CD4-positive, CD25-positive, alpha-beta regulatory T cell (primary cell): ENCODE results near the gene ASTN2. TPM values are rescaled to one million over a fixed set of nuclear protein-coding genes. Genes with fewer than 3 reads are reported as not detected.

Experiments
- ATAC-seq, 2 donors: fragments of 150-1000 bp; cut with Tn5 transposase; one replicate each; pipeline ENCODE4 v1.10.0; 2021; ENCODE audit warnings: low read depth in 2 of 2, moderate number of reproducible peaks in 2 of 2, moderate library complexity in 1 of 2
- DNase-seq, 3 donors: peaks; one replicate each; pipeline versions ENCODE4 v3.0.0 to v3.0.0-alpha.2; 2012 to 2022; ENCODE audit warnings: mixed read lengths in 1 of 3
- H3K27ac ChIP-seq: one replicate; pipeline ENCODE4 v1.7.0; 2013; ENCODE audit warnings: mild to moderate bottlenecking, low read length; ENCODE audit not compliant: insufficient read depth, poor library complexity, severe bottlenecking
- H3K27me3 ChIP-seq: one replicate; pipeline ENCODE4 v1.7.0; 2013; ENCODE audit warnings: low read length; ENCODE audit not compliant: control insufficient read depth, insufficient read depth
- H3K36me3 ChIP-seq: one replicate; pipeline ENCODE4 v1.7.0; 2013; ENCODE audit warnings: mild to moderate bottlenecking, low read length, moderate library complexity; ENCODE audit not compliant: control insufficient read depth, insufficient read depth
- H3K4me1 ChIP-seq: 2 replicates; pipeline ENCODE4 v1.7.0; 2013; ENCODE audit warnings: mild to moderate bottlenecking, low read length; ENCODE audit not compliant: insufficient read depth, control insufficient read depth, poor library complexity, severe bottlenecking
- H3K4me3 ChIP-seq: one replicate; pipeline ENCODE4 v1.7.0; 2013; ENCODE audit warnings: low read depth, mild to moderate bottlenecking, low read length, moderate library complexity
- H3K9me3 ChIP-seq, 2 experiments: 1 replicate in 1 of 2; 2 replicates in 1 of 2; pipeline ENCODE4 v1.7.0; 2013; ENCODE audit warnings: low read length in 2 of 2, mild to moderate bottlenecking in 1 of 2, moderate library complexity in 1 of 2; ENCODE audit not compliant: control insufficient read depth in 2 of 2
- H3K27ac Mint-ChIP-seq, 3 donors: one replicate each; pipeline ENCODE4 v1.8.0; 2020 to 2022; ENCODE audit warnings: mild to moderate bottlenecking in 3 of 3, mixed read lengths in 3 of 3, moderate library complexity in 2 of 3
- H3K27me3 Mint-ChIP-seq: one replicate; pipeline ENCODE4 v1.8.0; 2022; ENCODE audit warnings: mild to moderate bottlenecking, mixed read lengths
- H3K36me3 Mint-ChIP-seq: one replicate; pipeline ENCODE4 v1.8.0; 2020; ENCODE audit warnings: mixed read lengths
- H3K4me1 Mint-ChIP-seq, 4 donors: one replicate each; pipeline ENCODE4 v1.8.0; 2020 to 2022; ENCODE audit warnings: mixed read lengths in 4 of 4, mild to moderate bottlenecking in 1 of 4
- H3K4me3 Mint-ChIP-seq, 4 donors: one replicate each; pipeline ENCODE4 v1.8.0; 2020 to 2022; ENCODE audit warnings: mild to moderate bottlenecking in 4 of 4, mixed read lengths in 4 of 4, moderate library complexity in 3 of 4
- H3K9me3 Mint-ChIP-seq, 7 donors: one replicate each; pipeline ENCODE4 v1.8.0; 2020 to 2022; ENCODE audit warnings: mixed read lengths in 7 of 7, mild to moderate bottlenecking in 3 of 7, moderate library complexity in 2 of 7
- polyA plus RNA-seq, 4 donors: library from polyadenylated mRNA; unstranded; fragments of 300-500 nt; fragmentation: Illumina TruSeq; gene quantifications; one replicate each; pipeline ENCODE4 v1.2.3, GENCODE V29; 2021
- total RNA-seq: library from RNA; stranded (reverse); gene quantifications from one replicate; pipeline ENCODE4 v1.2.3, GENCODE V29; 2022

ASTN2 gene
- total and polyA plus RNA-seq, 5 donors from 2014 or later, result 5.0 to 9.9 (median 7.4) TPM

- Mint-ChIP-seq H3K27ac (peak overlapping the region in 1 of 3 donors; percentile 87), H3K9me3 (peaks cover 0 to 3% (median 2%) of the 10 kb centered on the region in 7 donors), H3K4me1 (peaks cover 0 to 4% (median 2%) of the 10 kb centered on the region in 4 donors), H3K4me3 (peak overlapping the region in 1 of 4 donors; percentile 60), H3K27me3 (peaks cover 24% of the 10 kb centered on the region), H3K36me3 (no peaks in the 10 kb centered on the region)
- no peak overlapping the region for H3K27ac ChIP-seq
- no peaks in the 10 kb centered on the region for H3K36me3 ChIP-seq
- ATAC-seq, result no peak
- no peaks in the 10 kb centered on the region for H3K9me3 ChIP-seq
- peaks cover 4% of the 10 kb centered on the region for H3K27me3 ChIP-seq
- no peak for DNase-seq
- no peak overlapping the region for H3K4me3 ChIP-seq
- H3K4me1 ChIP-seq, result no peaks in the 10 kb centered on the region
Observed at GRCh38 chr9:117413346-117414219, 1.3 kb downstream of the ASTN2 start.

GRCh38 chr9:117412841-117413240 lies 2.0 kb downstream of the ASTN2 start:
- peaks cover 0 to 4% (median 2%) of the 10 kb centered on the region in 4 donors for H3K4me1 Mint-ChIP-seq
- H3K9me3 ChIP-seq, result no peaks in the 10 kb centered on the region
- no peak overlapping the region for H3K4me3 Mint-ChIP-seq

GRCh38 chr9:117412006-117412715 lies 2.7 kb downstream of the ASTN2 start:
- no peak overlapping the region for H3K27ac ChIP-seq
- H3K36me3 Mint-ChIP-seq, result no peaks in the 10 kb centered on the region
- H3K4me3 Mint-ChIP-seq, result no peak overlapping the region
- peaks cover 24% of the 10 kb centered on the region for H3K27me3 Mint-ChIP-seq
- H3K9me3 ChIP-seq, result no peaks in the 10 kb centered on the region
- no peak overlapping the region for H3K27ac Mint-ChIP-seq
- H3K4me3 ChIP-seq, result no peak overlapping the region
- peaks cover 0 to 3% (median 2%) of the 10 kb centered on the region in 7 donors for H3K9me3 Mint-ChIP-seq
- DNase-seq, result no peak
- no peak for ATAC-seq
- peaks cover 4% of the 10 kb centered on the region for H3K27me3 ChIP-seq
- H3K4me1 ChIP-seq, result no peaks in the 10 kb centered on the region
- peaks cover 0 to 4% (median 2%) of the 10 kb centered on the region in 4 donors for H3K4me1 Mint-ChIP-seq
- no peaks in the 10 kb centered on the region for H3K36me3 ChIP-seq

More at GRCh38 chr9:117412841-117413240, 2.0 kb downstream of the ASTN2 start:
- Histone ChIP-seq H3K4me3 (no peak overlapping the region), H3K4me1 (no peaks in the 10 kb centered on the region), H3K27me3 (peaks cover 4% of the 10 kb centered on the region), H3K27ac (no peak overlapping the region), H3K36me3 (no peaks in the 10 kb centered on the region)
- Mint-ChIP-seq H3K27ac (no peak overlapping the region), H3K36me3 (no peaks in the 10 kb centered on the region), H3K27me3 (peaks cover 24% of the 10 kb centered on the region), H3K9me3 (peaks cover 0 to 3% (median 2%) of the 10 kb centered on the region in 7 donors)
- ATAC-seq, result no peak
- DNase-seq, result no peak

- no peaks in the 10 kb centered on the region for H3K36me3 ChIP-seq
- DNase-seq (no peak), ATAC-seq (no peak)
- Mint-ChIP-seq H3K27me3 (peaks cover 24% of the 10 kb centered on the region), H3K36me3 (no peaks in the 10 kb centered on the region), H3K4me1 (peaks cover 0 to 4% (median 2%) of the 10 kb centered on the region in 4 donors), H3K4me3 (no peak overlapping the region), H3K9me3 (peaks cover 0 to 3% (median 2%) of the 10 kb centered on the region in 7 donors), H3K27ac (no peak overlapping the region)
- no peak overlapping the region for H3K4me3 ChIP-seq
- H3K9me3 ChIP-seq, result no peaks in the 10 kb centered on the region
- H3K4me1 ChIP-seq, result no peaks in the 10 kb centered on the region
- H3K27ac ChIP-seq, result no peak overlapping the region
- peaks cover under 1% of the 10 kb centered on the region for H3K27me3 ChIP-seq
Observed at GRCh38 chr9:117411547-117411946, 3.3 kb downstream of the ASTN2 start.

GRCh38 chr9:117409321-117409720 lies 5.5 kb downstream of the ASTN2 start:
- peaks cover 24% of the 10 kb centered on the region for H3K27me3 Mint-ChIP-seq
- DNase-seq, result no peak
- H3K4me3 ChIP-seq, result no peak overlapping the region
- no peaks in the 10 kb centered on the region for H3K27me3 ChIP-seq
- no peak overlapping the region for H3K4me3 Mint-ChIP-seq
- H3K27ac ChIP-seq, result no peak overlapping the region
- H3K9me3 Mint-ChIP-seq, result peaks cover 0 to 5% (median 2%) of the 10 kb centered on the region in 7 donors
- no peak overlapping the region for H3K27ac Mint-ChIP-seq
- H3K36me3 Mint-ChIP-seq, result no peaks in the 10 kb centered on the region
- no peak for ATAC-seq
- no peaks in the 10 kb centered on the region for H3K9me3 ChIP-seq
- no peaks in the 10 kb centered on the region for H3K36me3 ChIP-seq
- peaks cover 0 to 4% (median 2%) of the 10 kb centered on the region in 4 donors for H3K4me1 Mint-ChIP-seq
- H3K4me1 ChIP-seq, result no peaks in the 10 kb centered on the region

- Mint-ChIP-seq H3K27ac (no peak overlapping the region), H3K27me3 (peaks cover 21% of the 10 kb centered on the region), H3K4me3 (no peak overlapping the region), H3K4me1 (peaks cover 0 to 4% (median 0%) of the 10 kb centered on the region in 4 donors), H3K9me3 (peaks cover 0 to 4% (median 2%) of the 10 kb centered on the region in 7 donors), H3K36me3 (no peaks in the 10 kb centered on the region)
- Histone ChIP-seq H3K27ac (no peak overlapping the region), H3K4me3 (no peak overlapping the region), H3K4me1 (no peaks in the 10 kb centered on the region), H3K36me3 (no peaks in the 10 kb centered on the region), H3K9me3 (no peaks in the 10 kb centered on the region), H3K27me3 (no peaks in the 10 kb centered on the region)
- ATAC-seq (no peak), DNase-seq (no peak)
Observed at GRCh38 chr9:117407436-117408022, 7.3 kb downstream of the ASTN2 start.

- H3K9me3 Mint-ChIP-seq, result peaks cover 0 to 4% (median 2%) of the 10 kb centered on the region in 7 donors
- H3K27ac Mint-ChIP-seq, result no peak overlapping the region
- no peaks in the 10 kb centered on the region for H3K36me3 ChIP-seq
Observed at GRCh38 chr9:117405950-117406705, 8.7 kb downstream of the ASTN2 start.

More at GRCh38 chr9:117405950-117406705, 8.7 kb downstream of the ASTN2 start:
- Mint-ChIP-seq H3K4me3 (no peak overlapping the region), H3K36me3 (no peaks in the 10 kb centered on the region), H3K4me1 (peaks cover 0 to 4% (median 0%) of the 10 kb centered on the region in 4 donors), H3K27me3 (peaks cover 10% of the 10 kb centered on the region)
- Histone ChIP-seq H3K27me3 (no peaks in the 10 kb centered on the region), H3K4me3 (no peak overlapping the region), H3K9me3 (no peaks in the 10 kb centered on the region), H3K4me1 (no peaks in the 10 kb centered on the region), H3K27ac (no peak overlapping the region)
- ATAC-seq, result no peak
- DNase-seq, result no peak
